Smooth muscle cell (in vitro differentiated cells): ENCODE data around the gene PAX7. TPM values are rescaled to one million over a fixed set of nuclear protein-coding genes. Genes with fewer than 3 reads are reported as not detected.

Experiments
- DNase-seq: peaks from one replicate; lab custom pipeline; 2025; ENCODE audit not compliant: unreplicated experiment; lab: John Stamatoyannopoulos, UW
- H2AFZ ChIP-seq: fragments of 200-600 bp; sonication (generic); 2 replicates; pipeline ENCODE4 v1.6.0; 2016; ENCODE audit warnings: antibody characterized with exemption, low read depth, mild to moderate bottlenecking
- H3F3A ChIP-seq: fragments of 200-600 bp; sonication (generic); 2 replicates; pipeline ENCODE4 v1.6.0; 2017; ENCODE audit warnings: antibody characterized with exemption, low read depth
- H3K27ac ChIP-seq: fragments of 200-600 bp; sonication (generic); 2 replicates; pipeline ENCODE4 v1.5.1; 2016; ENCODE audit warnings: low read depth, mild to moderate bottlenecking
- H3K27me3 ChIP-seq: fragments of 200-600 bp; sonication (generic); 2 replicates; pipeline ENCODE4 v1.6.1; 2016; ENCODE audit warnings: low read depth, mild to moderate bottlenecking
- H3K36me3 ChIP-seq: fragments of 200-600 bp; sonication (generic); 2 replicates; pipeline ENCODE4 v1.5.1; 2016; ENCODE audit warnings: low read depth
- H3K4me1 ChIP-seq: fragments of 200-600 bp; sonication (generic); 2 replicates; pipeline ENCODE4 v1.5.1; 2016; ENCODE audit warnings: low read depth
- H3K4me2 ChIP-seq: fragments of 200-600 bp; sonication (generic); 2 replicates; pipeline ENCODE4 v1.6.0; 2016; ENCODE audit warnings: mild to moderate bottlenecking
- H3K4me3 ChIP-seq: fragments of 200-600 bp; sonication (generic); 2 replicates; pipeline ENCODE4 v1.5.1; 2016; ENCODE audit warnings: mild to moderate bottlenecking
- H3K79me2 ChIP-seq: fragments of 200-600 bp; sonication (generic); 2 replicates; pipeline ENCODE4 v1.6.0; 2016; ENCODE audit warnings: low read depth, mild to moderate bottlenecking
- H3K9ac ChIP-seq: fragments of 200-600 bp; sonication (generic); 2 replicates; pipeline ENCODE4 v1.6.0; 2016; ENCODE audit warnings: low read depth
- H3K9me3 ChIP-seq: fragments of 200-600 bp; sonication (generic); replicated peaks from 2 replicates; pipeline ENCODE4 v1.5.1; 2016; ENCODE audit warnings: low read depth
- H4K20me1 ChIP-seq: fragments of 200-600 bp; sonication (generic); 2 replicates; pipeline ENCODE4 v1.6.0; 2016; ENCODE audit warnings: low read depth
- WGBS: methylation state at CpG from one replicate; pipeline ENCODE4 v1.1.7; 2016; ENCODE audit warnings: low lambda C conversion rate; 5-methylcytosine and 5-hydroxymethylcytosine counted together
- polyA plus RNA-seq: library from polyadenylated mRNA; unstranded; fragments of >200 nt; fragmentation: Nextera tagmentation; extraction: Ambion mirVana; gene quantifications from 2 replicates; pipeline ENCODE4 v1.2.1, GENCODE V29; 2016
- total RNA-seq: library from RNA; depleted of rRNA; stranded (reverse); fragments of >200 nt; gene quantifications from 2 replicates; pipeline ENCODE4 v1.2.3, GENCODE V29; 2014
- TF ChIP-seq, protein P1 (sequence below): fragments of 200-600 bp; sonication (generic); IDR thresholded peaks from 2 replicates; pipeline ENCODE4 v1.5.1; 2017; ENCODE audit warnings: borderline replicate concordance, mild to moderate bottlenecking, antibody characterized with exemption; ENCODE audit not compliant: insufficient read depth, poor library complexity, severe bottlenecking

Gene PAX7
- total and polyA plus RNA-seq, 2 experiments from 2014 or later = not detected

- Histone ChIP-seq H3K4me2 (no peak overlapping the region), H3K9ac (no peak overlapping the region), H3K27me3 (peaks cover 67% of the 10 kb centered on the region), H2AFZ (no peak overlapping the region), H4K20me1 (no peaks in the 10 kb centered on the region), H3K4me3 (no peak overlapping the region), H3K9me3 (no peaks in the 10 kb centered on the region), H3K79me2 (no peaks in the 10 kb centered on the region), H3K36me3 (no peaks in the 10 kb centered on the region), H3F3A (no peaks in the 10 kb centered on the region), H3K4me1 (no peaks in the 10 kb centered on the region), H3K27ac (no peak overlapping the region)
- TF ChIP-seq, protein P1, sequence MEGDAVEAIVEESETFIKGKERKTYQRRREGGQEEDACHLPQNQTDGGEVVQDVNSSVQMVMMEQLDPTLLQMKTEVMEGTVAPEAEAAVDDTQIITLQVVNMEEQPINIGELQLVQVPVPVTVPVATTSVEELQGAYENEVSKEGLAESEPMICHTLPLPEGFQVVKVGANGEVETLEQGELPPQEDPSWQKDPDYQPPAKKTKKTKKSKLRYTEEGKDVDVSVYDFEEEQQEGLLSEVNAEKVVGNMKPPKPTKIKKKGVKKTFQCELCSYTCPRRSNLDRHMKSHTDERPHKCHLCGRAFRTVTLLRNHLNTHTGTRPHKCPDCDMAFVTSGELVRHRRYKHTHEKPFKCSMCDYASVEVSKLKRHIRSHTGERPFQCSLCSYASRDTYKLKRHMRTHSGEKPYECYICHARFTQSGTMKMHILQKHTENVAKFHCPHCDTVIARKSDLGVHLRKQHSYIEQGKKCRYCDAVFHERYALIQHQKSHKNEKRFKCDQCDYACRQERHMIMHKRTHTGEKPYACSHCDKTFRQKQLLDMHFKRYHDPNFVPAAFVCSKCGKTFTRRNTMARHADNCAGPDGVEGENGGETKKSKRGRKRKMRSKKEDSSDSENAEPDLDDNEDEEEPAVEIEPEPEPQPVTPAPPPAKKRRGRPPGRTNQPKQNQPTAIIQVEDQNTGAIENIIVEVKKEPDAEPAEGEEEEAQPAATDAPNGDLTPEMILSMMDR = no peak
- WGBS = 72% methylated on average over 1 of the region's 1 CpG
- DNase-seq = no peak
Observed at GRCh38 chr1:18697541-18697940, 66.9 kb downstream of the PAX7 start.

- TF ChIP-seq, protein P1 = no peak
- H3K4me3 ChIP-seq = no peak overlapping the region
- H3K27me3 ChIP-seq = peaks cover 53% of the 10 kb centered on the region
- H3K4me2 ChIP-seq = no peak overlapping the region
- H4K20me1 ChIP-seq = no peaks in the 10 kb centered on the region
- no peak overlapping the region for H2AFZ ChIP-seq
- no peak overlapping the region for H3K27ac ChIP-seq
- WGBS = 92% methylated on average over 8 of the region's 12 CpGs
- no peak for DNase-seq
- no peaks in the 10 kb centered on the region for H3K36me3 ChIP-seq
- H3K79me2 ChIP-seq = no peaks in the 10 kb centered on the region
- no peaks in the 10 kb centered on the region for H3K9me3 ChIP-seq
- no peaks in the 10 kb centered on the region for H3K4me1 ChIP-seq
- no peak overlapping the region for H3K9ac ChIP-seq
- H3F3A ChIP-seq = no peaks in the 10 kb centered on the region
Observed at GRCh38 chr1:18700530-18700929, 69.9 kb downstream of the PAX7 start.

DNA sequence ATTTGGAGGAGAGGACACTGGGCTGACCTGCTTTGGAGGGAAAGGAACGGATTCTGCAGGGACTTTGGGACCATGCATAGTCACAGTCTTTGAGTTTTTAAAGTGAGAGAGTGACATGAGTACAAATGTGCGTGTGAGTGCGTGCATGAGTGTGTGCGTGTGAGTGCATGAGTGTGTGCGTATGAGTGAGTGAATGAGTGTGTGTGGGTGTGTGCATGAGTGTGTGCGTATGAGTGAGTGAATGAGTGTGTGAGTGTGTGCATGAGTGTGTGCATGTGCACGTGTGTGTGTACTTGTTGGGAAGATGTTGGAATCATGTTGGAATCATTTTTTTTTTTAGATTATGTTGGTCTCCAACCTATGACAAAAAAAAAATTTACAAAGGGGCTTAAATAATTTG, 70.5 kb downstream of the PAX7 start:
- H3K9ac ChIP-seq = no peak overlapping the region
- no peaks in the 10 kb centered on the region for H3K79me2 ChIP-seq
- no peak overlapping the region for H3K4me3 ChIP-seq
- H2AFZ ChIP-seq = no peak overlapping the region
- WGBS = 90% methylated on average over 7 of the region's 7 CpGs
- H3K4me1 ChIP-seq = no peaks in the 10 kb centered on the region
- no peaks in the 10 kb centered on the region for H4K20me1 ChIP-seq
- TF ChIP-seq, protein P1 = no peak
- no peak overlapping the region for H3K27ac ChIP-seq
- H3K36me3 ChIP-seq = no peaks in the 10 kb centered on the region
- H3K4me2 ChIP-seq = no peak overlapping the region
- no peaks in the 10 kb centered on the region for H3F3A ChIP-seq
- no peaks in the 10 kb centered on the region for H3K9me3 ChIP-seq
- peaks cover 53% of the 10 kb centered on the region for H3K27me3 ChIP-seq
- no peak for DNase-seq

- Histone ChIP-seq H4K20me1 (no peaks in the 10 kb centered on the region), H3K79me2 (no peaks in the 10 kb centered on the region), H3K36me3 (no peaks in the 10 kb centered on the region), H3K4me2 (peak overlapping the region; percentile 43), H3K9ac (no peak overlapping the region), H3F3A (no peaks in the 10 kb centered on the region), H3K27ac (no peak overlapping the region), H3K9me3 (no peaks in the 10 kb centered on the region), H3K27me3 (peaks cover 33% of the 10 kb centered on the region), H3K4me3 (no peak overlapping the region), H2AFZ (no peak overlapping the region), H3K4me1 (no peaks in the 10 kb centered on the region)
- DNase-seq = no peak
- WGBS = 64% methylated on average over 20 of the region's 21 CpGs
- TF ChIP-seq, protein P1 = no peak
Observed at GRCh38 chr1:18703041-18703621, 72.5 kb downstream of the PAX7 start.
